K562 (cell line): ENCODE results near the gene EPHB2. TPM values are rescaled to one million over a fixed set of nuclear protein-coding genes. Genes with fewer than 3 reads are reported as not detected.

Experiments used
- ATAC-seq: fragments of 200-7000 bp; cut with Tn5 transposase; 3 replicates; pipeline ENCODE4 v1.9.1; 2020; ENCODE audit warnings: moderate library complexity
- BruUV-seq: library from RNA; stranded (reverse); fragments of 400-500 nt; replicated peaks from 2 replicates; lab custom pipeline; 2021; lab: Mats Ljungman, UMichigan
- CTCF ChIA-PET: fragments of 300-600 bp; formaldehyde crosslinking; extraction: SDS; loops from one replicate; lab custom pipeline; 2021; ENCODE audit warnings: low intra/inter-chr PET ratio; lab: Yijun Ruan, JAX
- POLR2A ChIA-PET: fragments of 300-600, 350-650 bp; sonication (Branson Sonifier 250); formaldehyde crosslinking; extraction: SDS; loops from one replicate; lab custom pipeline; 2021; ENCODE audit warnings: antibody characterized with exemption, inconsistent platforms; lab: Yijun Ruan, JAX
- DNase-seq, 4 experiments: peaks; one replicate each; pipeline versions ENCODE4 v3.0.0 to v3.0.0-alpha.2; 2011 to 2018; ENCODE audit warnings: low spot score in 3 of 4, mixed read lengths in 3 of 4; ENCODE audit errors: extremely low read depth in 1 of 4
- FAIRE-seq: peaks from 2 replicates; lab custom pipeline; 2011; peaks lifted over from hg19 to GRCh38; lab: Jason Lieb, UNC
- H2AFZ ChIP-seq: 2 replicates; pipeline ENCODE4 v1.6.0; 2011; ENCODE audit warnings: low read depth, low read length, control low read depth, inconsistent platforms
- H3K27ac ChIP-seq: fragments of 200-600 bp; 3 replicates; pipeline ENCODE4 v1.8.0; 2011; ENCODE audit warnings: low read depth, mild to moderate bottlenecking, control low read depth, inconsistent platforms, low read length, moderate library complexity, mixed read lengths; ENCODE audit errors: extremely low read depth
- H3K27me3 ChIP-seq, 2 experiments: fragments of 300-600 bp in 1 of 2; 2 replicates in 1 of 2; 3 replicates in 1 of 2; pipeline versions ENCODE4 v1.6.0 to v1.8.0; 2011; ENCODE audit warnings: inconsistent platforms in 2 of 2, low read length in 2 of 2, mild to moderate bottlenecking in 1 of 2, mixed read lengths in 1 of 2, moderate library complexity in 1 of 2; ENCODE audit not compliant: control insufficient read depth in 2 of 2, insufficient read depth in 2 of 2
- H3K36me3 ChIP-seq: fragments of 300-600 bp; 3 replicates; pipeline ENCODE4 v1.8.0; 2011; ENCODE audit warnings: mild to moderate bottlenecking, low read length, inconsistent platforms; ENCODE audit not compliant: control insufficient read depth, insufficient read depth
- H3K4me1 ChIP-seq, 2 experiments: fragments of 200-600 bp in 1 of 2; replicated peaks in 1 of 2; 2 replicates in 1 of 2; 3 replicates in 1 of 2; pipeline versions ENCODE4 v1.5.1 to v1.8.0; 2011; ENCODE audit warnings: inconsistent platforms in 2 of 2, low read length in 2 of 2, mild to moderate bottlenecking in 1 of 2, mixed read lengths in 1 of 2, moderate library complexity in 1 of 2; ENCODE audit not compliant: control insufficient read depth in 2 of 2, insufficient read depth in 2 of 2
- H3K4me2 ChIP-seq: 2 replicates; pipeline ENCODE4 v1.6.1; 2011; ENCODE audit warnings: low read length, control low read depth, inconsistent platforms, mixed read lengths; ENCODE audit not compliant: insufficient read depth
- H3K4me3 ChIP-seq: fragments of 200-600 bp; sonication (generic), shearing (Covaris generic); 2 replicates; pipeline ENCODE4 v1.5.1; 2016; ENCODE audit warnings: control low read depth, inconsistent platforms
- H3K79me2 ChIP-seq: fragments of 200-600 bp; 3 replicates; pipeline ENCODE4 v1.8.0; 2011; ENCODE audit warnings: low read length, inconsistent platforms; ENCODE audit not compliant: control insufficient read depth, insufficient read depth
- H3K9ac ChIP-seq, 2 experiments: 2 replicates each; pipeline versions ENCODE4 v1.6.0 to v1.6.1; 2011; ENCODE audit warnings: low read depth in 2 of 2, low read length in 2 of 2, control low read depth in 1 of 2, inconsistent platforms in 1 of 2, mild to moderate bottlenecking in 1 of 2, mixed read lengths in 1 of 2; ENCODE audit not compliant: insufficient read depth in 1 of 2
- H3K9me1 ChIP-seq: one replicate; pipeline ENCODE4 v1.6.0; 2011; ENCODE audit warnings: inconsistent platforms, mild to moderate bottlenecking, low read length, moderate library complexity; ENCODE audit not compliant: control insufficient read depth, insufficient read depth
- H3K9me3 ChIP-seq: replicated peaks from 2 replicates; pipeline ENCODE4 v1.5.1; 2011; ENCODE audit warnings: low read depth, low read length, inconsistent platforms; ENCODE audit not compliant: control insufficient read depth, insufficient read depth
- H4K20me1 ChIP-seq: replicated peaks from 2 replicates; pipeline ENCODE4 v1.6.1; 2011; ENCODE audit warnings: low read length, inconsistent platforms, mixed read lengths; ENCODE audit not compliant: control insufficient read depth, insufficient read depth
- GATA2 ChIP-seq: sonication (generic); formaldehyde crosslinking; IDR thresholded peaks from 2 replicates; pipeline ENCODE4 v1.4.0; 2020; ENCODE audit warnings: mild to moderate bottlenecking, missing genetic modification reagents
- RAD21 ChIP-seq, 2 experiments: fragments of 250-450 bp in 1 of 2; fragments of 450-650 bp in 1 of 2; sonication (Bioruptor Pico) in 1 of 2; formaldehyde crosslinking in 1 of 2; IDR thresholded peaks in 1 of 2; conservative IDR thresholded peaks in 1 of 2; 2 replicates each; pipeline versions ENCODE4 v1.4.0 to v1.8.0; 2020 to 2022; ENCODE audit warnings: mild to moderate bottlenecking in 2 of 2, moderate library complexity in 1 of 2
- RBM25 ChIP-seq: fragments of 200-400 bp; formaldehyde crosslinking; IDR thresholded peaks from 2 replicates; pipeline ENCODE4 v1.6.1; 2018; ENCODE audit warnings: low read length, low read depth, moderate library complexity; ENCODE audit not compliant: severe bottlenecking
- RFX1 ChIP-seq: fragments of 450-650 bp; IDR thresholded peaks from 2 replicates; pipeline ENCODE4 v1.6.1; 2016; ENCODE audit warnings: mild to moderate bottlenecking, moderate library complexity
- SMC3 ChIP-seq: conservative IDR thresholded peaks from 2 replicates; pipeline ENCODE4 v1.6.1; 2011; ENCODE audit warnings: low read depth, low read length, improper control_type of control experiment; ENCODE audit not compliant: insufficient read depth
- ZFP36 ChIP-seq: fragments of 150-350 bp; IDR thresholded peaks from 2 replicates; pipeline ENCODE4 v1.6.1; 2018; ENCODE audit warnings: low read length, low read depth; ENCODE audit not compliant: partially characterized antibody
- ZFX ChIP-seq: sonication (generic); formaldehyde crosslinking; IDR thresholded peaks from 2 replicates; pipeline ENCODE4 v1.8.0; 2022; ENCODE audit warnings: mild to moderate bottlenecking, missing genetic modification reagents, moderate library complexity
- WGBS: fragments of 100-300 bp; shearing (Covaris generic); methylation state at CpG from one replicate; pipeline ENCODE4 v1.1.6; 2016; ENCODE audit warnings: low coverage, mixed read lengths; ENCODE audit not compliant: insufficient coverage; ENCODE audit errors: missing lambda C conversion rate; 5-methylcytosine and 5-hydroxymethylcytosine counted together
- in situ Hi-C: fragments of 300-500 bp; cut with MboI; formaldehyde crosslinking; loops from 4 replicates; pipeline ENCODE4 v1.15.0; 2018; ENCODE audit warnings: inconsistent platforms, mixed read lengths
- intact Hi-C: fragments of 100-400 bp; cut with micrococcal nuclease; formaldehyde crosslinking; loops from 2 replicates; pipeline ENCODE4 v1.14.2; 2022
- polyA plus RNA-seq, 8 experiments: library from polyadenylated mRNA; depleted of rRNA in 4 of 8; stranded (reverse) in 5 of 8; unstranded in 3 of 8; fragments of >200 nt; fragmentation: Nextera tagmentation in 2 of 8; fragmentation: Illumina TruSeq in 1 of 8; extraction: Ambion mirVana in 2 of 8; extraction: Trizol in 1 of 8; gene quantifications; 2 replicates each; pipeline versions ENCODE4 v1.2.1 to v1.2.3, GENCODE V29; 2011 to 2014; ENCODE audit warnings: inconsistent platforms in 1 of 8, missing spikeins in 1 of 8
- total RNA-seq, 7 experiments: library from RNA; depleted of rRNA in 6 of 7; stranded (reverse); fragments of >200 nt in 6 of 7; fragmentation: Illumina TruSeq in 2 of 7; extraction: Trizol in 2 of 7; gene quantifications; 2 replicates each; pipeline versions ENCODE4 v1.2.1 to v1.2.3, GENCODE V29; 2011 to 2021; ENCODE audit warnings: low replicate concordance in 1 of 7
- TF ChIP-seq, protein P1 (sequence below): fragments of 200-800 bp; sonication (Bioruptor generic); IDR thresholded peaks from 2 replicates; pipeline ENCODE4 v1.6.1; 2017; ENCODE audit warnings: missing genetic modification characterization, missing compliant biosample characterization
- TF ChIP-seq, protein P2 (sequence below): sonication (generic); formaldehyde crosslinking; IDR thresholded peaks from 2 replicates; pipeline ENCODE4 v1.9.0; 2022; ENCODE audit warnings: mild to moderate bottlenecking, missing genetic modification reagents
- TF ChIP-seq, protein P3 (sequence below), 3 experiments: IDR thresholded peaks in 2 of 3; conservative IDR thresholded peaks in 1 of 3; 2 replicates each; pipeline ENCODE4 v1.5.1; 2011 to 2012; ENCODE audit warnings: low read length in 3 of 3, mild to moderate bottlenecking in 3 of 3, control low read depth in 2 of 3, improper control_type of control experiment in 1 of 3, inconsistent platforms in 1 of 3, low read depth in 1 of 3, mixed read lengths in 1 of 3, moderate library complexity in 1 of 3; ENCODE audit not compliant: insufficient read depth in 2 of 3

EPHB2 gene
- total and polyA plus RNA-seq, 9 of the 15 experiments (the other 6 are each of a cell fraction or from before 2014, with no cell fraction given): not detected

DNA sequence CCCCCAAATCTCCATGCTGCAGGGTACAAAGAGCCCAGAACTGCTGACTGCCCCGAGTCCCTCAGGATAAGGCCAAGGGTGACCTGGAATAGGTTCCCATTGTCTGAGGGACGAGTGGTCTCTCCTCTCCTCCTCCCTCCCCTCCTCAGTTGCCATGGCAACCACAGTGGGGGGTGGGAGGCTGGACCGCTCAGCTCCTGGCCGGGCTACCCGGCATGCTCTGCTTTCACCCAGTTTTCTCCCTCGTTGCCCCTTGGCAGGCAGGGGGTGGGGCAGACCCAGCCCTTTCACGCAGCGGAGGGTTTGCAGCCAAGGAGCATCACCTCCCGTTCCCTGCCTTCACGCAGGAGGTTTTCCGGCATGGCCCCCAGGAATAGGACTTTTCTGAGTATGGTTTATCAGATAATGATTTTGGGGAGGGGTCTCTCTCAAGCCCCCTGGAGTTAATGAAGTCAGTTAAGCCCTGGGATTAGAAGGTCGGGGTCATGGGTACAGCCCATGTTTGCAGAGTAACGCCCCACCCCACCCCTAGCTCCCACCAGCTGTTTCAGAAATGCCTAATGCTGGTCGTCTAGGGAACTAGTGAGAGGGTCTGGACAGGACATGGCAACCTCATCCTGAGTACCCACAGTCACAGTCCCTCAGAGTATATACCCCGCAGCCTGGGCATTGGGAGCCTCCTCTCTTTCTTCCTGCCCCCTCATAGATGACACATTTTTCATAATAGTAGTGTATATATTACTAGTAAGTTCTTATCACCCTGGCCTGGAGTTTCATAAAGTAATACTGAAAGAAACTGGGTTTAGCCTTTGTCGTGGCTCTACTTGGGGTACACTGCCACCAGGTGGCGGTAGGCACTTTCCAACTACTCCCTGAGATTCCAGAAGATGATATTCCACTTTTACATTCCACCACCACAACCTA lies 36.9 kb upstream of the EPHB2 start:
- Histone ChIP-seq H3K4me3 (no peak overlapping the region), H4K20me1 (no peaks in the 10 kb centered on the region; the same call in none of the 2 replicates), H3K36me3 (no peaks in the 10 kb centered on the region), H3K9me1 (no peaks in the 10 kb centered on the region), H2AFZ (no peak overlapping the region), H3K9me3 (no peaks in the 10 kb centered on the region; the same call in 1 of the 2 replicates), H3K27ac (no peak overlapping the region), H3K27me3 (peaks cover 8 to 47% of the 10 kb centered on the region in 2 experiments; a peak in 4 of 5 replicates), H3K4me2 (no peak overlapping the region), H3K79me2 (no peaks in the 10 kb centered on the region), H3K9ac (no peak overlapping the region), H3K4me1 (peaks cover 0 to 9% of the 10 kb centered on the region in 2 experiments; a peak in 1 of 5 replicates)
- no TSS peak for BruUV-seq
- WGBS: 6% methylated on average over 16 of the region's 17 CpGs
- ATAC-seq: peak; percentile 81
- ChIA-PET POLR2A (interaction anchor here (1.5 kb wide), 1 partner anchor 17 kb away, joined by 3 read pairs; no protein-coding TSS in a partner anchor), CTCF (interaction anchor here (0.8 to 1.9 kb wide), 5 partner anchors 183 to 256 kb away, joined by 3 to 22 read pairs (median 4); no protein-coding TSS in a partner anchor)
- peak; percentile 57 to 70 (median 66) for DNase-seq
- intact Hi-C loops: loop anchor here (1.0 kb wide), 2 partner anchors 189 to 257 kb away; no protein-coding TSS in a partner anchor
- in situ Hi-C loops: no loop called here
- FAIRE-seq: peak; percentile 65
- TF ChIP-seq SMC3 (peak; percentile 74), ZFP36 (peak; percentile 10), RBM25 (peak; percentile 77), RFX1 (peak; percentile 90), GATA2 (CRISPR knock-in tag) (peak; percentile 26; the same call in 1 of the 2 replicates), RAD21 (CRISPR knock-in tag; conservative IDR thresholded peaks at IDR 0.05 in 1 of 2, IDR thresholded peaks at IDR 0.05 in 1 of 2) (peak; percentile 57 to 84), ZFX (CRISPR knock-in tag) (no peak)
- TF ChIP-seq, protein P1, sequence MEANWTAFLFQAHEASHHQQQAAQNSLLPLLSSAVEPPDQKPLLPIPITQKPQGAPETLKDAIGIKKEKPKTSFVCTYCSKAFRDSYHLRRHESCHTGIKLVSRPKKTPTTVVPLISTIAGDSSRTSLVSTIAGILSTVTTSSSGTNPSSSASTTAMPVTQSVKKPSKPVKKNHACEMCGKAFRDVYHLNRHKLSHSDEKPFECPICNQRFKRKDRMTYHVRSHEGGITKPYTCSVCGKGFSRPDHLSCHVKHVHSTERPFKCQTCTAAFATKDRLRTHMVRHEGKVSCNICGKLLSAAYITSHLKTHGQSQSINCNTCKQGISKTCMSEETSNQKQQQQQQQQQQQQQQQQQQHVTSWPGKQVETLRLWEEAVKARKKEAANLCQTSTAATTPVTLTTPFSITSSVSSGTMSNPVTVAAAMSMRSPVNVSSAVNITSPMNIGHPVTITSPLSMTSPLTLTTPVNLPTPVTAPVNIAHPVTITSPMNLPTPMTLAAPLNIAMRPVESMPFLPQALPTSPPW: 0 out of 2 replicates have a peak, but pooled peaks have one; percentile 16
- TF ChIP-seq, protein P2, sequence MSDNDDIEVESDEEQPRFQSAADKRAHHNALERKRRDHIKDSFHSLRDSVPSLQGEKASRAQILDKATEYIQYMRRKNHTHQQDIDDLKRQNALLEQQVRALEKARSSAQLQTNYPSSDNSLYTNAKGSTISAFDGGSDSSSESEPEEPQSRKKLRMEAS: no peak
- TF ChIP-seq, protein P3, sequence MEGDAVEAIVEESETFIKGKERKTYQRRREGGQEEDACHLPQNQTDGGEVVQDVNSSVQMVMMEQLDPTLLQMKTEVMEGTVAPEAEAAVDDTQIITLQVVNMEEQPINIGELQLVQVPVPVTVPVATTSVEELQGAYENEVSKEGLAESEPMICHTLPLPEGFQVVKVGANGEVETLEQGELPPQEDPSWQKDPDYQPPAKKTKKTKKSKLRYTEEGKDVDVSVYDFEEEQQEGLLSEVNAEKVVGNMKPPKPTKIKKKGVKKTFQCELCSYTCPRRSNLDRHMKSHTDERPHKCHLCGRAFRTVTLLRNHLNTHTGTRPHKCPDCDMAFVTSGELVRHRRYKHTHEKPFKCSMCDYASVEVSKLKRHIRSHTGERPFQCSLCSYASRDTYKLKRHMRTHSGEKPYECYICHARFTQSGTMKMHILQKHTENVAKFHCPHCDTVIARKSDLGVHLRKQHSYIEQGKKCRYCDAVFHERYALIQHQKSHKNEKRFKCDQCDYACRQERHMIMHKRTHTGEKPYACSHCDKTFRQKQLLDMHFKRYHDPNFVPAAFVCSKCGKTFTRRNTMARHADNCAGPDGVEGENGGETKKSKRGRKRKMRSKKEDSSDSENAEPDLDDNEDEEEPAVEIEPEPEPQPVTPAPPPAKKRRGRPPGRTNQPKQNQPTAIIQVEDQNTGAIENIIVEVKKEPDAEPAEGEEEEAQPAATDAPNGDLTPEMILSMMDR (IDR thresholded peaks at IDR 0.05 in 2 of 3, conservative IDR thresholded peaks at IDR 0.05 in 1 of 3; ENCODE audit: insufficient read depth in 2 of 3, low read depth in 1 of 3, low read length in 3 of 3): peak; percentile 68 to 81 (median 72)
